HEK293 (cell line): ENCODE results near the gene ACR.

Experiments used
- EGR2 ChIP-seq: fragments of 450-650 bp; formaldehyde crosslinking; IDR thresholded peaks from 2 replicates; pipeline ENCODE4 v1.5.1; 2016; ENCODE audit warnings: low read depth, missing biosample characterization, missing genetic modification characterization
- ZNF114 ChIP-seq: fragments of 450-650 bp; formaldehyde crosslinking; IDR thresholded peaks from 2 replicates; pipeline ENCODE4 v1.5.0; 2017; ENCODE audit warnings: missing biosample characterization, missing genetic modification characterization
- ZNF121 ChIP-seq: fragments of 450-650 bp; formaldehyde crosslinking; IDR thresholded peaks from 2 replicates; pipeline ENCODE4 v1.5.1; 2016; ENCODE audit warnings: missing biosample characterization, missing genetic modification characterization
- ZNF133 ChIP-seq: fragments of 450-650 bp; formaldehyde crosslinking; IDR thresholded peaks from 2 replicates; pipeline ENCODE4 v1.5.1; 2016; ENCODE audit warnings: missing biosample characterization, missing genetic modification characterization
- ZNF138 ChIP-seq: fragments of 450-650 bp; formaldehyde crosslinking; IDR thresholded peaks from 2 replicates; pipeline ENCODE4 v1.5.1; 2016; ENCODE audit warnings: missing biosample characterization, missing genetic modification characterization, borderline replicate concordance
- ZNF423 ChIP-seq: fragments of 450-650 bp; formaldehyde crosslinking; IDR thresholded peaks from 2 replicates; pipeline ENCODE4 v1.5.1; 2016; ENCODE audit warnings: missing biosample characterization, missing genetic modification characterization
- ZNF530 ChIP-seq: fragments of 450-650 bp; formaldehyde crosslinking; IDR thresholded peaks from 2 replicates; pipeline ENCODE4 v1.5.1; 2016; ENCODE audit warnings: low read depth, missing biosample characterization, missing genetic modification characterization
- ZNF544 ChIP-seq: fragments of 450-650 bp; formaldehyde crosslinking; IDR thresholded peaks from 2 replicates; pipeline ENCODE4 v1.5.0; 2017; ENCODE audit warnings: missing biosample characterization, missing genetic modification characterization
- ZNF658 ChIP-seq: fragments of 450-650 bp; formaldehyde crosslinking; IDR thresholded peaks from 2 replicates; pipeline ENCODE4; 2016; ENCODE audit warnings: missing biosample characterization, missing genetic modification characterization
- TF ChIP-seq, protein P1 (sequence below): fragments of 450-650 bp; formaldehyde crosslinking; IDR thresholded peaks from 2 replicates; pipeline ENCODE4 v1.5.1; 2016; ENCODE audit warnings: missing biosample characterization, missing genetic modification characterization
- TF ChIP-seq, protein P2 (sequence below): fragments of 450-650 bp; formaldehyde crosslinking; IDR thresholded peaks from 2 replicates; pipeline ENCODE4 v1.5.1; 2017; ENCODE audit warnings: missing biosample characterization, mild to moderate bottlenecking, missing genetic modification characterization, moderate library complexity
- TF ChIP-seq, protein P3 (sequence below): fragments of 450-650 bp; formaldehyde crosslinking; IDR thresholded peaks from 2 replicates; pipeline ENCODE4 v1.5.1; 2016; ENCODE audit warnings: missing biosample characterization, missing genetic modification characterization, low read depth
- TF ChIP-seq, protein P4 (sequence below): sonication (generic); formaldehyde crosslinking; IDR thresholded peaks from 2 replicates; pipeline ENCODE4 v1.8.1; 2022; ENCODE audit warnings: mild to moderate bottlenecking, moderate library complexity, missing genetic modification reagents

DNA sequence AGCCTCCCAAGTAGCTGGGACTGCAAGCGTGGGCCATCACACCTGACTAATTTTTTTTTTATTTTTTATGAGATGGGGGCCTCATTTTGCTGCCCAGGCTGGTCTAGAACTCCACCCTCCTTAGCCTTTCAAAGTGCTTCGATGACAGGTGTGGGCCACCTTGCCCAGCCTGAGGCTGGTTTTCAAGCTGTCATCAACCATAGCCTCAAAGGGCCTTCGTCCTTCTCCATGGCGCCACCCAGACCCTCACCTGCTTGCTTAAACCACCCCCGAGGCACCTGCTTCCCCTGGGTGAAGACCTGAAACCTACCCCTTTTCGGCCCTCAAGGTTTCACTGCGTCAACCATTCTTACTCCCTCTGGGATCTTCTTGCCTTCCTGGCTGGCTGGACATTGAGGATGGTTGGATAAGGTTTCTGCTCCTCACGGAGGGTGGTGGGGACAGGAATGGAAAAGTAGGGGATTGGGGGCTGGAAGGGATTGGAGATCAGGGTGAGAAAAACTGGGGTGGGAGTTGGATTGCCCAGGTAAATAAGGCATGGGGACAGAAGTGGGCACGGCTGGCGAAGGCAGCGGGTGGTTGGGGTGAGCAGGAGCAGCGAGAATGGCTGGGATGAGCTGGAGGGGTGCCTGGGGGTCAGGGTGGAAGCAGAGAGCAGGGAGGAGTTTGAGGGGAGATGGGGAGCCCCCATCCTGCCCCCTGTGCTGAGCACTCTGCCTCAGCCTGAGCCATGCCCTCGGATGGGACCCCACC is 2.8 kb upstream of the ACR start:
- no peak for TF ChIP-seq ZNF114 (tag by site-specific recombination)
- no peak for TF ChIP-seq ZNF544
- TF ChIP-seq ZNF133 (tag by site-specific recombination) = no peak
- TF ChIP-seq, protein P1, sequence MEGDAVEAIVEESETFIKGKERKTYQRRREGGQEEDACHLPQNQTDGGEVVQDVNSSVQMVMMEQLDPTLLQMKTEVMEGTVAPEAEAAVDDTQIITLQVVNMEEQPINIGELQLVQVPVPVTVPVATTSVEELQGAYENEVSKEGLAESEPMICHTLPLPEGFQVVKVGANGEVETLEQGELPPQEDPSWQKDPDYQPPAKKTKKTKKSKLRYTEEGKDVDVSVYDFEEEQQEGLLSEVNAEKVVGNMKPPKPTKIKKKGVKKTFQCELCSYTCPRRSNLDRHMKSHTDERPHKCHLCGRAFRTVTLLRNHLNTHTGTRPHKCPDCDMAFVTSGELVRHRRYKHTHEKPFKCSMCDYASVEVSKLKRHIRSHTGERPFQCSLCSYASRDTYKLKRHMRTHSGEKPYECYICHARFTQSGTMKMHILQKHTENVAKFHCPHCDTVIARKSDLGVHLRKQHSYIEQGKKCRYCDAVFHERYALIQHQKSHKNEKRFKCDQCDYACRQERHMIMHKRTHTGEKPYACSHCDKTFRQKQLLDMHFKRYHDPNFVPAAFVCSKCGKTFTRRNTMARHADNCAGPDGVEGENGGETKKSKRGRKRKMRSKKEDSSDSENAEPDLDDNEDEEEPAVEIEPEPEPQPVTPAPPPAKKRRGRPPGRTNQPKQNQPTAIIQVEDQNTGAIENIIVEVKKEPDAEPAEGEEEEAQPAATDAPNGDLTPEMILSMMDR (tag by site-specific recombination) = no peak
- TF ChIP-seq ZNF530 = no peak
- TF ChIP-seq ZNF121 (tag by site-specific recombination) = no peak
- TF ChIP-seq, protein P2, sequence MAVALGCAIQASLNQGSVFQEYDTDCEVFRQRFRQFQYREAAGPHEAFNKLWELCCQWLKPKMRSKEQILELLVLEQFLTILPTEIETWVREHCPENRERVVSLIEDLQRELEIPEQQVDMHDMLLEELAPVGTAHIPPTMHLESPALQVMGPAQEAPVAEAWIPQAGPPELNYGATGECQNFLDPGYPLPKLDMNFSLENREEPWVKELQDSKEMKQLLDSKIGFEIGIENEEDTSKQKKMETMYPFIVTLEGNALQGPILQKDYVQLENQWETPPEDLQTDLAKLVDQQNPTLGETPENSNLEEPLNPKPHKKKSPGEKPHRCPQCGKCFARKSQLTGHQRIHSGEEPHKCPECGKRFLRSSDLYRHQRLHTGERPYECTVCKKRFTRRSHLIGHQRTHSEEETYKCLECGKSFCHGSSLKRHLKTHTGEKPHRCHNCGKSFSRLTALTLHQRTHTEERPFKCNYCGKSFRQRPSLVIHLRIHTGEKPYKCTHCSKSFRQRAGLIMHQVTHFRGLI (tag by site-specific recombination) = no peak
- TF ChIP-seq ZNF658 (tag by site-specific recombination) = no peak
- TF ChIP-seq, protein P3, sequence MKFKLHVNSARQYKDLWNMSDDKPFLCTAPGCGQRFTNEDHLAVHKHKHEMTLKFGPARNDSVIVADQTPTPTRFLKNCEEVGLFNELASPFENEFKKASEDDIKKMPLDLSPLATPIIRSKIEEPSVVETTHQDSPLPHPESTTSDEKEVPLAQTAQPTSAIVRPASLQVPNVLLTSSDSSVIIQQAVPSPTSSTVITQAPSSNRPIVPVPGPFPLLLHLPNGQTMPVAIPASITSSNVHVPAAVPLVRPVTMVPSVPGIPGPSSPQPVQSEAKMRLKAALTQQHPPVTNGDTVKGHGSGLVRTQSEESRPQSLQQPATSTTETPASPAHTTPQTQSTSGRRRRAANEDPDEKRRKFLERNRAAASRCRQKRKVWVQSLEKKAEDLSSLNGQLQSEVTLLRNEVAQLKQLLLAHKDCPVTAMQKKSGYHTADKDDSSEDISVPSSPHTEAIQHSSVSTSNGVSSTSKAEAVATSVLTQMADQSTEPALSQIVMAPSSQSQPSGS (tag by site-specific recombination) = no peak
- TF ChIP-seq, protein P4, sequence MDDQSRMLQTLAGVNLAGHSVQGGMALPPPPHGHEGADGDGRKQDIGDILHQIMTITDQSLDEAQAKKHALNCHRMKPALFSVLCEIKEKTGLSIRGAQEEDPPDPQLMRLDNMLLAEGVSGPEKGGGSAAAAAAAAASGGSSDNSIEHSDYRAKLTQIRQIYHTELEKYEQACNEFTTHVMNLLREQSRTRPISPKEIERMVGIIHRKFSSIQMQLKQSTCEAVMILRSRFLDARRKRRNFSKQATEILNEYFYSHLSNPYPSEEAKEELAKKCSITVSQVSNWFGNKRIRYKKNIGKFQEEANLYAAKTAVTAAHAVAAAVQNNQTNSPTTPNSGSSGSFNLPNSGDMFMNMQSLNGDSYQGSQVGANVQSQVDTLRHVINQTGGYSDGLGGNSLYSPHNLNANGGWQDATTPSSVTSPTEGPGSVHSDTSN (CRISPR knock-in tag) = no peak
- no peak for TF ChIP-seq ZNF138 (tag by site-specific recombination)
- TF ChIP-seq EGR2 (tag by site-specific recombination) = no peak
- TF ChIP-seq ZNF423 (tag by site-specific recombination) = no peak
